Endothelial cell of umbilical vein (primary cell): ENCODE results near the gene UNKL. TPM values are rescaled to one million over a fixed set of nuclear protein-coding genes. Genes with fewer than 3 reads are reported as not detected.

Experiments
- BruUV-seq: library from RNA; stranded (reverse); fragments of 400-500 nt; replicated peaks from 2 replicates; lab custom pipeline; 2021; lab: Mats Ljungman, UMichigan
- CTCF ChIA-PET: fragments of 300-600, 350-600 bp; sonication (Branson Sonifier 250); formaldehyde crosslinking; loops from one replicate; lab custom pipeline; 2021; ENCODE audit warnings: antibody characterized with exemption, inconsistent platforms; lab: Charles Lee
- POLR2A ChIA-PET: fragments of 300-600, 350-600 bp; sonication (Branson Sonifier 250); formaldehyde crosslinking; loops from one replicate; lab custom pipeline; 2021; ENCODE audit warnings: antibody characterized with exemption, inconsistent platforms; lab: Charles Lee
- DNase-seq: peaks from one replicate; pipeline ENCODE4 v3.0.0-alpha.2; 2011; ENCODE audit warnings: low read depth, low spot score
- FAIRE-seq: peaks from 2 replicates; lab custom pipeline; 2011; peaks lifted over from hg19 to GRCh38; lab: Jason Lieb, UNC
- H2AFZ ChIP-seq: 2 replicates; pipeline ENCODE4 v1.6.0; 2012; ENCODE audit warnings: low read depth, low read length, control low read depth, inconsistent platforms
- H3K27ac ChIP-seq: 2 replicates; pipeline ENCODE4 v1.5.1; 2011; ENCODE audit warnings: low read depth, mild to moderate bottlenecking, control low read depth, low read length, moderate library complexity; ENCODE audit not compliant: insufficient read depth
- H3K27me3 ChIP-seq, 2 experiments: 2 replicates each; pipeline versions ENCODE4 v1.6.0 to v1.6.1; 2011; ENCODE audit warnings: low read length in 2 of 2, mixed read lengths in 1 of 2; ENCODE audit not compliant: control insufficient read depth in 2 of 2, insufficient read depth in 2 of 2
- H3K36me3 ChIP-seq, 2 experiments: 2 replicates in 1 of 2; 3 replicates in 1 of 2; pipeline ENCODE4 v1.5.1; 2011; ENCODE audit warnings: low read length in 2 of 2, mild to moderate bottlenecking in 1 of 2, moderate library complexity in 1 of 2; ENCODE audit not compliant: control insufficient read depth in 2 of 2, insufficient read depth in 2 of 2; ENCODE audit errors: extremely low read depth in 1 of 2
- H3K4me1 ChIP-seq: 3 replicates; pipeline ENCODE4 v1.5.1; 2011; ENCODE audit warnings: mild to moderate bottlenecking, low read length; ENCODE audit not compliant: control insufficient read depth, insufficient read depth; ENCODE audit errors: extremely low read depth
- H3K4me2 ChIP-seq: 2 replicates; pipeline ENCODE4 v1.6.1; 2011; ENCODE audit warnings: low read length, control low read depth, mixed read lengths; ENCODE audit not compliant: insufficient read depth
- H3K4me3 ChIP-seq, 3 experiments: fragments of 200-600 bp in 1 of 3; sonication (generic), shearing (Covaris generic) in 1 of 3; replicated peaks in 1 of 3; 2 replicates each; pipeline ENCODE4 v1.5.1; 2011 to 2016; ENCODE audit warnings: control low read depth in 3 of 3, low read length in 3 of 3, mild to moderate bottlenecking in 2 of 3, inconsistent platforms in 1 of 3, low read depth in 1 of 3, moderate library complexity in 1 of 3; ENCODE audit not compliant: insufficient read depth in 1 of 3
- H3K79me2 ChIP-seq: 2 replicates; pipeline ENCODE4 v1.6.0; 2012; ENCODE audit warnings: low read length, inconsistent platforms; ENCODE audit not compliant: control insufficient read depth, insufficient read depth
- H3K9ac ChIP-seq: replicated peaks from 2 replicates; pipeline ENCODE3; 2011; ENCODE audit warnings: low read length, control low read depth; ENCODE audit not compliant: insufficient read depth; ENCODE audit errors: extremely low read depth
- H3K9me1 ChIP-seq: replicated peaks from 3 replicates; pipeline ENCODE4 v1.6.0; 2011; ENCODE audit warnings: mild to moderate bottlenecking, low read length; ENCODE audit not compliant: control insufficient read depth, insufficient read depth; ENCODE audit errors: extremely low read depth
- H3K9me3 ChIP-seq: replicated peaks from 2 replicates; pipeline ENCODE4 v1.5.1; 2012; ENCODE audit warnings: low read length, inconsistent platforms; ENCODE audit not compliant: control insufficient read depth, insufficient read depth
- H4K20me1 ChIP-seq: replicated peaks from 2 replicates; pipeline ENCODE3; 2011; ENCODE audit warnings: mild to moderate bottlenecking, low read length; ENCODE audit not compliant: control insufficient read depth, insufficient read depth; ENCODE audit errors: extremely low read depth
- CTCF ChIP-seq, 2 donors: IDR thresholded peaks; 1 replicate in 1 of 2; 2 replicates in 1 of 2; pipeline ENCODE4 v1.5.1; 2011; ENCODE audit warnings: low read length in 2 of 2, mild to moderate bottlenecking in 2 of 2, moderate library complexity in 2 of 2, control low read depth in 1 of 2, inconsistent platforms in 1 of 2, low read depth in 1 of 2; ENCODE audit not compliant: insufficient read depth in 1 of 2; ENCODE audit errors: extremely low read depth in 1 of 2
- EZH2 ChIP-seq: IDR thresholded peaks from 2 replicates; pipeline ENCODE4 v1.6.1; 2012; ENCODE audit warnings: borderline replicate concordance, low read depth, mild to moderate bottlenecking, moderate library complexity, low read length, inconsistent platforms; ENCODE audit not compliant: severe bottlenecking
- FOS ChIP-seq: IDR thresholded peaks from 2 replicates; pipeline ENCODE4 v1.6.1; 2011; ENCODE audit warnings: mild to moderate bottlenecking, low read length, moderate library complexity, borderline replicate concordance; ENCODE audit not compliant: insufficient read depth
- GATA2 ChIP-seq: IDR thresholded peaks from 2 replicates; pipeline ENCODE4 v1.7.0; 2011; ENCODE audit warnings: low read depth, mild to moderate bottlenecking, moderate library complexity, mixed read lengths, low read length; ENCODE audit not compliant: insufficient read length, insufficient read depth
- JUN ChIP-seq: IDR thresholded peaks from 2 replicates; pipeline ENCODE4 v1.6.1; 2011; ENCODE audit warnings: borderline replicate concordance, low read depth; ENCODE audit not compliant: insufficient read length, insufficient read depth
- MAX ChIP-seq: IDR thresholded peaks from 2 replicates; pipeline ENCODE4 v1.6.1; 2011; ENCODE audit not compliant: insufficient read depth, insufficient read length
- MYC ChIP-seq: IDR thresholded peaks from one replicate; pipeline ENCODE4 v1.6.1; 2011; ENCODE audit warnings: mild to moderate bottlenecking, low read depth, low read length
- POLR2A ChIP-seq: IDR thresholded peaks from 2 replicates; pipeline ENCODE4 v1.6.1; 2012; ENCODE audit warnings: low read depth, mild to moderate bottlenecking, control low read depth, low read length
- POLR2AphosphoS5 ChIP-seq: IDR thresholded peaks from 2 replicates; pipeline ENCODE4 v1.6.1; 2012; ENCODE audit warnings: low read depth, mild to moderate bottlenecking, control low read depth, low read length, moderate library complexity; ENCODE audit not compliant: insufficient read depth
- dilution Hi-C: fragments of 300-500 bp; cut with MboI; formaldehyde crosslinking; loops from one replicate; pipeline ENCODE4 v1.15.0; 2019; ENCODE audit warnings: low sequenced_read_pairs; ENCODE audit not compliant: extremely low pct_ligation_motif_present
- intact Hi-C: fragments of 100-400 bp; cut with micrococcal nuclease; formaldehyde crosslinking; loops from one replicate; pipeline ENCODE4 v1.10.0; 2022
- polyA plus RNA-seq, 4 experiments: library from polyadenylated mRNA; depleted of rRNA in 3 of 4; stranded (reverse) in 3 of 4; unstranded in 1 of 4; fragments of >200 nt; gene quantifications; 2 replicates each; pipeline versions ENCODE4 v1.2.1 to v1.2.3, GENCODE V29; 2011 to 2012; ENCODE audit warnings: missing spikeins in 1 of 4
- total RNA-seq: library from RNA; stranded (reverse); gene quantifications from 2 replicates; pipeline ENCODE4 v1.2.3, GENCODE V29; 2021

Gene UNKL
- total and polyA plus RNA-seq, 2 donors (not counting 3 experiments of a cell fraction or from before 2014, with no cell fraction given) = 17.1 to 32.8 TPM

DNA sequence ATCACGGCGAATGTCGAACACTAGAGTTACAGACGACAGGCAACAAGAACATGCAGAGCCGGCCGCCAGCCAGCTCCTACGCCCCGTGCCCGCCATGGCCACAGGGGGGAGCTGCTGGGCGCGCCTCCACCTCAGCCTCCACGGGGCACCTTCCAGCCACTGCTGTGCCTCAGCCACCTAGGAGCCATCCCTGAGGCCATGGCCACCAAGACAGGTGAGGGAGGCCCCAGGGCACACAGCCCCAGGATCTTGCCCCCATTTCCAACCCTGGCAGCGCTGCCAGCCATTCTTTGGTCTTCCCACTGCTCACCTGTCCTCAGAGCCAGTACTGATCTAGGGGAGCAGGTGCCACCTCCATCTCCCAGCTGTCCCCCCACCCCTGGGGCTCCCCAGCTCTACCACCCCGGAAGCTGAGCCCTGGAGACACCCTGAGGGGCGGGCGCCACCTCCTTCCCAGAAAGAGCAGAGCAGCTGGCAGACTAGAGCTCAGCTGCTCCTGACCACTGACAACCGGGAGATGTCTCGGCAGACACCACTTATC lies 50.9 kb downstream of the UNKL start:
- peak; percentile 41 for DNase-seq
- ChIA-PET CTCF (interaction anchor here (0.6 to 3.1 kb wide), 21 partner anchors 8 to 402 kb away, joined by 3 to 24 read pairs (median 4); partner anchors contain the start of genes GNPTG, TSR3 and UQCC4), POLR2A (no interaction called here)
- intact Hi-C loops (no loop called here), dilution Hi-C loops (no loop called here)
- no TSS peak for BruUV-seq
- Histone ChIP-seq H3K4me1 (no peaks in the 10 kb centered on the region), H3K4me2 (no peak overlapping the region), H3K9me3 (no peaks in the 10 kb centered on the region), H3K4me3 (no peak overlapping the region), H4K20me1 (no peaks in the 10 kb centered on the region), H3K9me1 (no peaks in the 10 kb centered on the region), H3K9ac (no peak overlapping the region), H3K79me2 (peaks cover 12% of the 10 kb centered on the region), H3K27me3 (no peaks in the 10 kb centered on the region), H3K36me3 (peaks cover 14 to 41% of the 10 kb centered on the region in 2 experiments), H2AFZ (no peak overlapping the region), H3K27ac (no peak overlapping the region)
- FAIRE-seq = no peak
- TF ChIP-seq POLR2A (no peak), CTCF (IDR thresholded peaks at IDR 0.05; ENCODE audit: extremely low read depth in 1 of 2, insufficient read depth in 1 of 2, low read depth in 1 of 2, low read length in 2 of 2) (peak; percentile 86 to 93), POLR2AphosphoS5 (no peak)

- BruUV-seq = TSS peak; percentile 38
- Histone ChIP-seq H3K4me2 (no peak overlapping the region), H2AFZ (no peak overlapping the region), H3K9me3 (no peaks in the 10 kb centered on the region), H4K20me1 (no peaks in the 10 kb centered on the region), H3K4me3 (no peak overlapping the region), H3K9ac (no peak overlapping the region), H3K4me1 (no peaks in the 10 kb centered on the region), H3K27ac (no peak overlapping the region), H3K9me1 (no peaks in the 10 kb centered on the region), H3K79me2 (peaks cover 12% of the 10 kb centered on the region), H3K36me3 (peaks cover 14 to 41% of the 10 kb centered on the region in 2 experiments), H3K27me3 (no peaks in the 10 kb centered on the region)
- CTCF ChIA-PET = interaction anchor here (0.6 to 3.1 kb wide), 18 partner anchors 8 to 402 kb away, joined by 3 to 24 read pairs (median 4); partner anchors contain the start of genes GNPTG, TSR3 and UQCC4
- DNase-seq = no peak
- intact Hi-C loops = no loop called here
- TF ChIP-seq EZH2 (no peak), MAX (no peak), FOS (no peak), MYC (no peak), POLR2A (no peak), JUN (no peak), GATA2 (no peak), POLR2AphosphoS5 (no peak), CTCF (IDR thresholded peaks at IDR 0.05; ENCODE audit: extremely low read depth in 1 of 2, insufficient read depth in 1 of 2, low read depth in 1 of 2, low read length in 2 of 2) (no peak)
- POLR2A ChIA-PET = no interaction called here
- dilution Hi-C loops = no loop called here
- FAIRE-seq = no peak
These were observed 51.7 kb downstream of the UNKL start for GRCh38 chr16:1362807-1363206.
